Hematopoietic multipotent progenitor cell treated with erythropoietin and hydrocortisone succinate and interleukin-3 and kit ligand, for 6 days (in vitro differentiated cells): ENCODE measurements around the gene FOLR3.
A peak's percentile ranks its signal among the peaks of the same experiment; 100 is the strongest.
"Not testable (repeated sequence)": the region's sequence is repeated elsewhere in the genome, so short reads cannot be mapped to it uniquely, and the experiment has no call there.

ENCODE experiments used
- DNase-seq: peaks from one replicate; pipeline ENCODE4 v3.0.0-alpha.2; 2015

Gene FOLR3

DNA sequence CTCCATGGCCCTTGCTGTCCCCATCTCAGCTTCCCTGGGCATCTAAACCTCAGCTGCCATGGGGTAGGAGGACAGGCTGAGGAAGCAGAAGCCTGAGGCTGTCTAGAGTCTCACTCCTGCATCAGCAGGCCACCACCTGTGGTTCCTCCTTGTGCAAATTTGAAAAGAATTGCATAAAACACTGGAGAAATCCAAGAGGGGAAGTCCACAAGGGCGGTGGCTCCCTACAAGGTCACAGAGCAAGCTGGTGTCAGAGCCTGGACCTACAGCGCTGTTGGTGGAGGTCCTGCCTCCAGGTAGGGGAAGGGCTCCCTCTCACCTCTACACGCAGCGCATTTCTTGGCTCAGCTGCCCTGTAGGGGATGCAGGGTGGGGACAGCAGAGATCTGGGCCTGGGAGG is at the start of gene FOLR3:
Gene FOLR3 (plus strand): TSS at position 253 of the 400 bp plus-strand sequence. CDS start 228 bp downstream, outside the sequence.
- DNase-seq: not testable (repeated sequence)

DNA sequence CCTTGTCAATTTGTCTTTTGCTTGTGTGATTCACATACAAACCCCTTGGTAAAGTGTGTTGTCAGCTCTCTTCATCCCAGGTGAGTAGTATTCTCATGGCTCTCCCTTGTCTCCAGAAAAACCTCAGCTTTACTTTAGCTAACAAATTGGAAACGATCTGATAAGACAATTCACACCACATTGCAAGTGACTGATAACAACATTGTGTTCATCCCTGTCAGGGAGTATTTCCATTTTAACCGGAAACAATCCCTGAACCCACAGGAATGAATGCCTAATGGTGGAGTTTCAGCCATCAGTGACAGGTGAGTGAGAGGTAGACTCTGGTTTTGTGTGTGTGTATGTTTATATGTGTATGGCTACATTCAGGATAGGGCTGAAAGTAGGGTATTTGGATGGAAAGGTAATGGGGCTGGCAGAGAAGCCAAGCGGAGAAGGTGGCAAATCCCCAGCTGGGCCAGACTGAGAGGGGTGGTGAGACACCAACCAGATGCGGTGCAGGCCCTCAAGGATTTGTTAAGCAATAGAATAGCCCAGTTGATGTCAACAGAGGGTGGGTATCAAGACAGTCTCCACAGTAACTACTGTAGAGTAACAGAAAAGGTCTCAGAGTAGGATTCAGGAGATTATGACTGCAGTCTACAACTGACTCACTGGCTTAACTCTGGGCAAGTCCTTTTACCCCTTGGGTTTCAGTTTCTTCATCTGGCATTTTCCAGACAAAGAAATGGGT is 47.3 kb upstream of the FOLR3 start:
- DNase-seq: no peak

DNA sequence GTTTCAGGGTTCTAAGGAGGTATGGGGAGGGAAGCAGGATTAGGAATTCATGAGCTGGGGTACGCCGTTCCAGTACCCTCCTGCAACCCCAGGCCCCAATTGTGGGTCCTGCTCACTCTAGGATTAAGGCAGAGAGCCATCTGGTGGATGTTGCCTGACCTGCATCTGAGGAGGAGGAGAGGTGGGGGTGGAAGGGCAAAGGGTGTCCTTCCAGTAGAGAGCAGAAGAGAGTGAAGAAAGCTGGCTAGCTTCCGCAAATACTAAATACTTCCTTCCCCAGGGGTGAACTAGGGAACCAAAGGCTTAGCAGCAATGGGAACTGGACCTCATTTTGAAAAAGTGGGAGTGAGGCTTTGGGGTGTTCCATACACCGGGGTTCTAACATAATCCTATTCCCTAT is 44.2 kb upstream of the FOLR3 start:
- peak; percentile 91 for DNase-seq

DNA sequence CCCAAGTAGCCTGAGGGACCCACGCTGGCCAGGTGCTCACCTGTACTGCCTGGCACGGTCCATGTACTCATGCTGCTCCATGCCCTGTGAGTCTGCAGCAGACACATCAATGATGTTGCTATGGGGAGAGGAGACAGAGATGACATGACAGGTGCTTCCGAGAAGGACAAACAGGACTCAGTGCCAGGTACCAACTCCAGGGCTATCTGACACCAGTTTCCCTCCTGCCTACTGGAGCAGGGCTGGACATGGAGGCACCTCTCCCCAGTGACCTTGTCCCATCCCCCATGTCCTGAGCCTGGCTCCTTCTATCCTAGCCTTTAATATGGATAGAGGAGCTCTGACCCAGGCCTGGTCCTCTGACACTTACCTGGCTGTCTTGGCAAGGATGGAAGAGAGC is 36.8 kb upstream of the FOLR3 start:
- no peak for DNase-seq

DNA sequence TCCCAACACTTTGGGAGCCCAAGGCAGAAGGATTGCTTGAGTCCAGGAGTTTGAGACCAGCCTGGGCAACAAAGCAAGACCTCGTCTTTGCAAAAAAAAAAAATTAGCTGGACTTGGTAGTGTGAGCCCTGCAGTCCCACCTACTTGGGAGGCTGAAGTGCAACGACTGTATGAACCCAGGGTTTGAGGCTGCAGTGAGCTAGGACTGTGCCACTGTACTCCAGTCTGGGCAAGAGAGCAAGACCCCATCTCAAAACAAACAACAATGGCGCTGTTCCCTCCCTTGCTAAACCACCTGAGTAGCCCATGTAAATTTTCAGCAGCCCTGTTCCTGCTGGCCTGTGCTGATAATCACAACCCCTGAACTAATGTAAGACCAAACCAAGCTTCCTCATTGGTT is 35.5 kb upstream of the FOLR3 start:
- no peak for DNase-seq

DNA sequence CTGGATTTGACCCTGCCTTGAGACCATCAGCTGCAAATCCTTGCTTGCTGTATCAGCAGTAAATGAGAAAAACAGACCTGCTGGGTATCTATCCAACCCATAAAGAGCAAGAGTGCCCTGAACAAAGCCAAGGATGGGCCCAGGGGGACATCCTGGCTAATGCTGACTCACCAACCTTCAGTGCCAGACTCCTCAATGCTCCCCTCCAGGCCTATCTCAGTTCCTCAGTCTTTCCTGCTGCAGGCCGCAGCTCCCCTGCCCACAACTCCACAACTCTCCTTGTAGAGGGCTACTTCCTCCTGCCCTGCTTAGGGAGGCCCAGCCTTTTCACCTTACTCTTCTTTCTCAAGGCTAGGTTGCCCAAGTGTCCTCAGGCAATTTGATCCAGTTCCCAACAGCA is 35.1 kb upstream of the FOLR3 start:
- DNase-seq: peak; percentile 93

DNA sequence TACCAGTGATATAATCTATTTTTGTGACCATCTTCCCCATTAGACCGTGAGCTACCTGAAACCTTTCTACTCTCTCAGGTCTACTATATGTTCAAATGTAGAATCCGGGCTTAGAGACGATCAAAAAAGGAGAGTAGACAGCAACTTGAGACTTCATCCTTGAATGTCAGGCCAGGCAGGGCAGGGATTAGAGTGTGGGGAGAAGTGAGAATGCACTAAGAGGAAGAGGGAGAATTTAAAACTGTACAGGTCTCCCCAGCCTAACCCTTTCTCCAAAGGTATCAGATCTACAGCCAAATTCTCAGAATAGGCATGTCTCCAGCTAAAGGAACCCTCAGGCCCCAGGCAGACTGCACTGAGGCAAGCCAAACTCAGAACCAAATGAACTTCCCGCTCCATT is 33.4 kb upstream of the FOLR3 start:
- DNase-seq: peak; percentile 31

DNA sequence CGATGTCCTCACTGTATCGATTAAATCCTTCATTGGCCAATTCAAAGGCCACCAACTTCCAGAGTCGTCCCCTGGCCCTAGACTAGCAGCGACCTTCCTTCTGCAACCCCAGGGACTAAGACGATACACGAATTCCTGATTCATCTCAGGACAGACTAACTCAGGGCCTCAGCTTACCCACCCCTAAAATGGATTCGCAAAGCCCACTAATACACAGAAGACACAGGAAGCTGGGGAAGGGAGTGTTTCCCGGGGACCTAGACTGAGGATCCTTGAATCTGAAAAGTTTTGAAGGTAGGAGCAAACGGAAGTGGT is 32.9 kb upstream of the FOLR3 start:
- no peak for DNase-seq

DNA sequence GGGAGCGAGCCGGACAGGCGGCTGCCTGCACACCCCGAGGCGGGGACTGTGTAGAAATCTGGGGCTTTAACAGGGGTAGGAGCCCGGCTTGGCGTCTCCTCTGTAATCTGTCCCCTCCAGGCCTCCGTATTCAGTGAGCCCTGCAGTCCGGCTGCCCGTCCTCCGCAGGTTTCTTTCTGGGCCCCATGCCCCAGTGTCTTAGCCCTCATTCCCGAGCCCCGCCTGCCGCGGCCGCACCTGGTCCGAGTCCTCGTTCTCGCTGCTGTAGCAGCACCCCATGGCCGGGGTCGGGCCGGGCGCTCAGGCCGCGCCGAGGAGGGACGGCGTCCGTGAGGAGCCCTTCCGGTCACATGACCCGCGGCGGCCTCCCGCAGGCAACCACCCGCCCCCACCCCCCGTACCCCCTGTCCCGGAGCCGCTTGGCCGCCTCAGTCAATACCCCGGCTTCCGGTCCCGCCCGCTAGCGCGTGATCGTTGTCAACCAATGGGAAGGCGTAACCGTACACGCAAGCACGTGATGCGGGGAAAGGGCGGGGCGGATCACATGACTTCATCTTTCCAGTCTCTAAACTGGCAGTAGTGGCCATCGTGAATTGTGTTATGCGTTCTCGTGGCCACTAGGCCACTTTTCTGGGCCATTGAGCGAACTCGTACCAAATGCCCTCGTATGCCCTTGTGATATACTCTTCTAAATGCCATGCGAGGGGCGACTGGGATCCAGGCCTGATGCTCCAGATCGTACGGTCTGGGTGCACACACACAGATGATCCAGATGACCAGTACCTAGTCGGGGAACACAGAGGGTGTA is 32.4 kb upstream of the FOLR3 start, which contains the start of gene LAMTOR1:
Gene LAMTOR1 (minus strand): TSS at position 352 of the 808 bp plus-strand sequence. CDS start 73 bp downstream, at position 279.
- peak; percentile 100 for DNase-seq

DNA sequence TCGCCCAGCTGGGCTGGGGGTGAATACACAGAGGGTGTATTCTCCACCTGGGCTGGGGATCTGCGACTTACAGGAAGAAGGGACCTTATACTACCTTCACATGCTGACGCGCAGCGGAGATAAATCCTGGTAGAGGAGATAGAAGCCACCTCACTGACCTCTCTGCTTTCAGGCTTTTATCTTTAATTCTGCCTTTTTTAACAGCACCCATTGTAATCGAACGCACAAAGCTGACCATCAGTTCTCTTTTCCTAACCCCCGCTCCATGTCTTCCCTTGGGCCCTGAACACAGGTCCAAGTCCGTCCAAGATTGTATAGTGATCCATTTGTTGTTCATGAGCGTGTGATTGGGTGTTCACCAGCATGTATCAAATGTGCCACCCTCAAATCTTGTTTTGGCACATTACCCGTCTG is 31.8 kb upstream of the FOLR3 start:
- no peak for DNase-seq

DNA sequence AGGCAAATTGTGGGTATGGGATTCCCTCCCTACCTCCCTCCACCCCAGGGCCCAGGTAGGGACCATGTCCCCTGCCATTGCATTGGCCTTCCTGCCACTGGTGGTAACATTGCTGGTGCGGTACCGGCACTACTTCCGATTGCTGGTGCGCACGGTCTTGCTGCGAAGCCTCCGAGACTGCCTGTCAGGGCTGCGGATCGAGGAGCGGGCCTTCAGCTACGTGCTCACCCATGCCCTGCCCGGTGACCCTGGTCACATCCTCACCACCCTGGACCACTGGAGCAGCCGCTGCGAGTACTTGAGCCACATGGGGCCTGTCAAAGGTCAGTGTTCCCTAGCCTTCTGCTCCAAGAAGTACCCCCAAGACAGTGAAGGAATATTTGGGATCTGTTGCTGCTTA is 29.6 kb upstream of the FOLR3 start, which contains the start of gene TOMT:
Gene TOMT (plus strand): TSS at position 37 of the 400 bp plus-strand sequence. CDS start 28 bp downstream, at position 65.
- DNase-seq: no peak

DNA sequence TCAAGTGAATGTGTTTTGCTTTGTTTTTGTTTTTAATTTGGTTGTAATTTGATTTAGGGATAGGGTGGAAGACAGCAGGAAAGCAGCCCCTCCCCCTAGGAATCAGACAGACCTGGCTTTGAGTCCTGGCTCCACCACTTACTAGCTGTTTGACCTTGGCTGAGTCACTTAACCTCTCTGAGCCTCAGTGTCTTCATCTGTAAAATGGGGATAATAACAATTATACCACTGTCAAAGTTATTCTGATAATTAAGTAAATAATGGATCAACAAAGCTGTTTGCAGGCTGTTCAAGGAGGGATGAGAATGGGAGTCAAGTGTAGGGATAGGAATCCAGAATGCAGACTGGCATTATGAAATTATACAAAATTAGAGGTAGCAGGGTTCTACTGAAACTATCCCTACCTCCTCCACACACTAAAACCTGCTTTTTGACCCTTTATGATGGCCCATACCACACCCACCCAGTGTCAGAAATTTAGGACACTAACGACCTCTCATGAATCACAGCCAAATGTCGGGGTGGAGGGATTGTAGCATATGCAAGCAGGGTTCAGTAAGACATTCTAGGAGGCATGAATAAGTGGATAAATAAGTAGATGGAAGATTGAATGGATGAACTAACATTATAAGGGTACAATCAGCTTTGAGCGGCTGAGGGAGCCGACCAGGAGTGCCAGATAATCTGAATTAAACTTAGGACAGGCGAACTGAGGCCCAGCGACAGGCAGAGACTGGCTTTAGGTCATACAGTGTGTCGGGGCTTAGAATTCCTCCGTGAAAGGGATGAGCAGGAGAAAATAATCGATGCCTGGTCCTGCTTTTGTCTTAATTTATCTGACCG is 24.0 kb upstream of the FOLR3 start:
- DNase-seq: no peak

DNA sequence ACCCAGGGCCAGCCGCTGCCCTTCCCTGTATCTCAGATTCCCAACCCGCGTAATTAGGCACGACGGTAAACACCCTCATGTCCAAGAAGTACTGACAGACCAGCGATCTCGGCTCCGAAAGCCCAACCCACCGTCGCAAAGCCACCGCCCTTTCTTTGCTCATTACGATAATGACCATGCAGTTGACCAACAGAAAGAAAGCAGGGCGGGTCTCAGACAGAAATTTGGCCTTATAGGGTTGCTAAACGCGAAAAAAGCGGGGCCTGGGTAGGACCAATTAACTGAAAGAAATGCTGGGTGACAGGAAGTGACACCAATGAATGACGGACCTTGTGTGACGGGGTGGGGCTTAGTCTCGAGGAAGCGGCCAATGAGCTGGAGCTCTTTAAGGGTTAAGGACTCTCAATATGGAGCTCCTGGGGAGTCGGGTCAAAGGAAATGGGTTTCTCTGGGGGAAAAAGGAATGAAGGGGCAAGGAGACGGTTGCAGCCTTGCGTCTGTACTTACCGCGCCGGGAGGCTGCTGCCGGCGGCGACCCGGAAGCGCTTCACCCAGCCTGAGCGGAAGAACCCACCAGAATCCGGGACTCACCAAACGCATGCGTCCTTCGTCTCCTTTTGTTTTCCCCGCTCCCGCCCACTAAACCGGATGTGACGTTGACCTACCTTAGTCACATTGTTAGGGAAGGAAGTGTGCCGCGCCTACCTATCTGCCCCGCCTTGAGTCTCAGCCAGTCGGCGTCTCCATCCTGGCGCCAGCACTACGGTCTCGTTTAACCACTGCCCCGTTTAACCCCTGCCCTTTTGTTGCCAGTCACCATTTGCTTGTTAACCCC is 23.2 kb upstream of the FOLR3 start, which contains the start of gene ANAPC15:
Gene ANAPC15 (minus strand): TSS at position 553 of the 835 bp plus-strand sequence. CDS start 1,419 bp downstream, outside the sequence.
- DNase-seq: peak; percentile 100

DNA sequence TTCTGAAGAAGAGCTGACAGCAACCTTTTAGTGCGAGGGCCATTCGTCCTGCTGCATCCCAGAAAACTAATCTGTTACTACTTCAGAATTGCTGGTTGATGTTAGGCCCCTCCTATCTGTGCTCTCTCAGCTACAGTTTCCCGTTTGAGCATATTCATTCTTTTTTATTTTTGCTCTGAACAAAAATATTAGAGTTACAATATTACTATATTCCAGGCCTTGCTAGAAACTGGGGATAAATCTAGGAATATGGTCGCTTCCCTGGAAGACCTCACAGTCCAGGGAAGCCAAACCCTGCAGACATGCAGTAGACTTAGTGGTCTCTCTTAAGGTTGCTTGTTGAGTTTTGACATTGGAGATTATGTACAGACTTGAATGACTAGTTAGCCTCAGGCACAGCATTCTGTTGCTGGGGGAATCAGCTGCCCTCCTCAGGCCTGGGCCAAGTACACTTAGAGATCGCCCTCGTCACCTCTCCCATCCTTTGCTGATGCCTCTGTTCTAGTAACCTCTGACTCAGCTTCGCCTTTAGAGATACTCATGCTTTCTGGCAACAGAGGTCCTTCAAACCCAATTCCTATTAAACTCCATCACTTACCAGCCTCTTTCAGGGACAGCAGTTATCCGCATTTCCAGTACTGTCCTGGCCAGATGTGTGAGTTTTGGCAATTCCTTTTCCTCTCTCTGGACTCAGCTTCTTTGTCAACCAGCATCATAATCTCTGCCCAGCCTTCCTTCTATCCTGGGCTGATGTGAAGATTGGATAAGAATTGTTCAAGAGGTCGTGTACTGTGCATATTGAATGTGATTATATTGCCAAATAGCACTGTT is 22.3 kb upstream of the FOLR3 start:
- DNase-seq: no peak

DNA sequence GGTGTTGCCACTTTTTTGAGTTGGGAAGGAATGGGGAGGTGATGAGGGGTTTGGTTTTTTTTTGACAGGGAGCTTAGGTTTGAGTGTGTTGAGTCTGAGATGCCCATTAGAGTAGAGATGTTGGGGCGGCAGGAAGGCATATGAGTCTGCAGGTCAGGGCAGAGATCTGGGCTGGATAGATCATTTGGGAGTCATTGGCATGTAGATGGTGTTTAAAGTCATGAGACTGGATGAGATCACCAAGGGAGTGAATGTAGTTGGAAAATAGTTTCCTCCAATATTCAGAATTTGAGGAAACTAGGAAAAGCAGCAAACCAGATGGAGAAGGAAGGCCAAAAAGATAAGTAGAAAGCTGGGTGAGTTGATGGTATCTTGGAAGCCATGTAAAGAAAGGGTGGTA is 21.0 kb upstream of the FOLR3 start:
- DNase-seq: no peak

DNA sequence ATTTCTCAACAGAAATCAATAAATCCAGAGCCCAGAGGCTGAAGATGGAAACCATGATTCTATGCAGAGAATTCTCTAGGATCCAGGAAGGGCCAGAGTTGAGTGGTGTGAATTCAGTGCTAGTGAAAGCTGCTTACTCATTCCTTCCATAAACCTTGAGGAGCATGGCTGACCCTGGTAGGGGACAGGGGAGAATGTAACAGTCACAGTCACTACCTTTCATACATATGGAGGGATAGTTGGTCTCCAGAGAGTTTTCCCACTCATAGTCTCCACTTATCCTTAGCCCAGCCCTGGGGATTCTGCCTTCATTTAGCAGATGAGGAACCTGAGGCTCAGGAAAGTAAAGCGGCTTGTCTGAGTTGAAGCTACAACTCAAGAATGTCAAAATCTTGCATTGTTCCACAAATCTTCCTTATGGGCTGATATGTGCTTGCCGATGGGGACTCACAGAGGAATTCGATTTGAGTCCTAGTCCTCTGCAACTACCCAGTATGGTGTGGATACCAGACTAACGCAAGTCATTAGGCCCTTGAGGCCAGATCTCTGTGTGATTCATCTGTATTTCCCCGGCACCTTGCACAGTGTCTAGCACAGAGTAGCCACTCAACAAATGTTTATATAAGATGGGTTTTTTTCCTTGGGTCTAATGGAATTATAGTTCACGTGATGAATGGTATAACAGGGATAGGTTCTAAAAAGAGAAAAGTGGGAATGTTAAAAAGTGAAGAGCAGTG is 19.3 kb upstream of the FOLR3 start:
- DNase-seq: no peak

DNA sequence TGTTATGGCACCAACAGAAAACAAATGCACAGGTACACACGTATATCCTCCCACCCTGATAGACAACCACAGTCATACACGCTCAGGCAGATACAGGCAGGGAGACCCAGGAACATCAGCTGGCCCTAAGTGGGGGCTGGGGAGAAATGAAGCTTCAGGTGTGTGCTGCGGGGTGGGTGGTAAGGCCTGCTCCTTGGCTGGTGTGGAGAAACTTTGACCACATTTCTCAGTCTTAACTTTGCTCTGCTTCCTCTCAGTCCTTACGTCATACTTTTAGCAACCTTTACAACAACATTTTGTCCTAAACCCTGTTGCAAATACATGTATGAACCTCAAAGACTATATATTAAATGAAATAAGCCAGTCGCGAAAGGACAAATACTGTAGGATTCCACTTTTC is 16.3 kb upstream of the FOLR3 start:
- DNase-seq: peak; percentile 31

DNA sequence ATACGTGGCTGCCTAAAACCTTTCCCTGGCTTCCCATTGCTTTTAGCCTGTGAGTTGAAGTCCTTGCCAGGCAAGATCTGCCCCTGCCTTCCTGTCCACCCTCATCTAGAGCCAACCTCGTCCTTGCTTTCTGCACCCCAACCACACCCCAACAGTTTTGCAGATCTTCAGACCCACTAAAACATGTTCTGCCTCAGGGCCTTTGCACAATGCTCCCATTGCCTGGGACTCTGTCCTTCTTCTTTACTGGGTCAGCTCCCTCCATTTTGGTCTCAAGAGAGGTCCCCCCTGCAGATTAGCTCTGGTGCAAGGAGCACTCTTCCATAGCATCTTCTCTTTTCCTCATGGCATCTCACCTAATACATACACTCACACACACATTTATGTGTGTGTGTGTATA is 14.6 kb upstream of the FOLR3 start:
- DNase-seq: no peak

DNA sequence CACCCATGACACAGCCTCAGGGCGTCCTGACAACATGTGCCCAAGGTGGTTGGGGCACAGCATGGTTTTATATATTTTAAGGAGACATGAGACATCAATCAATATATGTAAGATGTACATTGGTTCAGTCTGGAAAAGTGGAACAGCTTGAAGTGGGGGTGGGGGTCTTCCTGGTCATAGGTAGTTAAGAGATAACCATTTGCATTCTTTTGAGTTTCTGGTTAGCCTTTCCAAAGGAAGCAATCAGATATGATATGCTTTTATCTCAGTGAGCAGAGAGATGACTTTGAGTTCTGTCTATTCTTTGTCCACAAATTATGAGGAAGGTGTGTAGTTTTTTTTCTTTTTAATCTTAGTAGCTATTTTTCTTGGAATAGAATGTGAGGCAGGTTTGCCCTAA is 12.9 kb upstream of the FOLR3 start:
- no peak for DNase-seq

DNA sequence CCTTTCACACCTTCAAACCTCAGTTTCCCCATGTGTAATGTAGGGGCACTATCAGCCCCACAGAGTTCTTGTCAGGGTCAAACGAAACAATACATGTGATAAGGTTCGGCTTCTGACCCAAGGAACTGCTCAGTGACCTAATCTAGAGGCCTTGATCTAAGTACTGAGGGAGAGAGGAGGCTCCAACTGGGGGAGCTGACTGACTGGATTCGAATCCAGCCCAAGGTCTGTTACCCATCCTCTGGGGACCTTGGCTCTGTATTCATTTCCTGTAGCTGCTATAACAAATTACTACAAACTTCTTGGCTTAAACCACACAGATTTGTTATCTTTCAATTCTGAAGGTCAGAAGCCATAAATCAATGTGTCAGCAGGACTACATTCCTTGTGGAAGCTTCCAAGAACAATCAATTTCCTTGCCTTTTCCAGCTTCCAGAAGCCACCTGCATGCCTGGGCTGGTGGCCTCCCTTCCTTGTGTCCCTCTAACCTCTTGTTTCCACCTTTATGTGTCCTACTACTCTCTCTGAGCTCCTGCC is 12.3 kb upstream of the FOLR3 start:
- no peak for DNase-seq
